GM10847 (cell line): Measurements from ENCODE around the gene RPS5.

ENCODE experiments used
- POLR2A ChIP-seq: IDR thresholded peaks from 2 replicates; pipeline ENCODE4 v1.6.1; 2011; ENCODE audit not compliant: insufficient read length; ENCODE audit errors: extremely low read depth

Gene RPS5

DNA sequence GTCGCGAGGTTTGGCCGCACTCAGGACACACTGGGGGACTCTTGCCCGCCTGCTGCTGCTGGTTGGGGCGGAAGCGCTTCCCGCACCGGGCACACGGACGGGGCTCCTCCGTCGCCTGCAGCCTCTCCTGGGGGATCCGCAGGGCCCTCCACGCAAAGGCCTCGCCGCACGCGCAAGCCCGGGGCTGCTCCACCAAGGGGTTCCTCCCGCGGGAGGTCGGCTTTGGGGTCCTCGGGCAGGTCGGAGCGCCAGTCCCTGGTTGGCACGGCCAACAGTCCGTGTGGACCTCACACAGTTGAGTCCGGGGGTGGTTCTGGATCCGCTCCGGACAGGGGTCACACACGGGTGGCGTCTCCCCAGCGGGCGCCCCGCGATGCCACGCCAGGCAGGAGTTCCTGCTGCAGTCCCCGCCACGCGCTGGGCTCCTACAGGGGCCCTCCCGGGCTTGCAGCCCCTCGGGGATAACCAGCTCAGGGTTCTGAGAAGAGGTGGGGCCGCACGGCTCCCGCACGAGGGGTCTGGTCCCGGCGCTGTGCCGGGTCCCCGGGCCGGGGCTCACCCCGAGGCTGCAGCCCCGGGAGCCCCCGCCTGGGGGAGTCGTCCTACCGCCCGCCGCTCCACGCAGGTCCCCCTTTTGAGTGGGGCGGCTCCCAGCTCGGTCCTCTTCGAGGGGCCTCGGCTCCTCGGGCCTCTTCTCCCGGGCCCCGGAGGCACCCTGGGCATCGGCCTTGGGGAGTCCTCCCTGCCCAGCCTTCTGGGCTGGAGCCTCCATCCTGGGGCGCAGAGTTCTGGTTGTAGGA is 18.3 kb upstream of the RPS5 start:
- TF ChIP-seq POLR2A, result no peak

DNA sequence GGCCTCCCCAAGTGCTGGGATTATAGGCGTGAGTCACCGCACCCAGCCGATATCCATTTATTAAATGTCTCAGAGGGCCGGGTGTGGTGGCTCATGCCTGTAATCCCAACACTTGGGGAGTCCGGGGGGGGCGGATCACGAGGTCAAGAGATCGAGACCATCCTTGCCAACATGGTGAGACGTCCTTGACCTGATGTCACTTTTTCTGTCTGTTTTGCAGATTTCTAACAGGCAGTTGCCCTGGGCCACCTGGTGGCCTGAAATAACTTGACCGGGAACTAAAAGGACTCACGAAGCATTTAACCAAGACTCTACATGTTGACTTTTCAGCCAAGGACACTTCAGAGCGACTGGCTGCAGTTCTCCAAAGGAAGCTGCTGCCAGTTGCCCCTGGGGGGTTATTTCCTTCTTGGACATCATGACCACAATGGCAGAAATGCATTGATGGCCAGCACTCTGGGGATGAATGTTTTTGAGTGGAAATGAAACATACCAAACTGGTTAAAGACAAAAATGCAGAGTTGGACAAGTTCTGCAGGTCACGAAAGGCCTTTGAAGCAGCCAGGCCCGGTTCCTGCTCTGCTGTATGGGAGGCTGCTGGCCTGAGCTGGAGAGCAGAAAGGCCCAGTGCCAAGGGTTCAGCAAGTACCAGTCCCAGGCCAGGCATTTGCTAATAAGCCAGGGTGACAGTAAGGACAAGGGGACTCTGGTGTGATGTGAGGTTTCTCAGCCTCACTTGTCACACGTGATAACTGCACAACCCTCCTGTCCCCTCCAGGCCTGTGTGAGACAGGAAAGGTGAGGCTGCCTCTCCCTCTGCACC is 14.5 kb upstream of the RPS5 start:
- TF ChIP-seq POLR2A, result no peak

DNA sequence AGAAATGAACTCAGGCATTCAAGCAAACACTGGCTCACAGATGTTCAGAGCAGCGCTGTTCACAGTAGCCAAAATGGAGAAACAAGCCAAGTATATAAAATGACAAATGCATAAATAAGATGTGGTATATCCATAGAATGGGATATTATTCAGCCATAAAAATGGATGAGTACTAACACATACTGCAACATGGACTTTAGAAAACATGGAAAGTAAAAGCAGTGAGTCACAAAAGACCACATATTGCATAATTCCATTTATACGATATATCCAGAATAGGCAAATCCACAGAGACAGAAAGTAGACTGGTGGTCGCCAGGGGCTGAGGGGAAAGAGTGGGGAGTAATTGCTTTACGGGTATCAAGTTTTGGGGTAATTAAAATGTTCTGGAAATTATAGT is 12.9 kb upstream of the RPS5 start:
- TF ChIP-seq POLR2A, result no peak

DNA sequence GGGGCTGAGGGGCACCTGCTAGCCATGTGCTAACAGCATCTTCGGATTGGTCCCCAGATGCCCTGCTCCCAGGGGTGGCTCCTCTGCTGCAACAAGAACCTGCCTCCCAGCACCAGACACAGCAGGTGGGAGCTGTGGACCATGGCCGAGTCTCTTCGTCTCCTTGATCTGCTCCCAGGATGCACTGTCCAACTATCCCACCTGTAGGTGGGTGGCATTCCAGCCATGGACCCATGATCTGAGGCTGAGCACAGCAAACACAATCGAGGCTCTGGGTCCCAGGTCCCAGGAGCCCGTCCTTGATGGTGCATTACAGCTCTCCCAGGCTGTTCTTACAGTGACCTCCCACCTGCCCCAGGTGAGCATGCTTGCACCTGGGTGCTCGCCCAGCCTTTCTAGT is 7.8 kb upstream of the RPS5 start:
- TF ChIP-seq POLR2A, result no peak

- TF ChIP-seq POLR2A, result no peak
Measured at GRCh38 chr19:58380037-58380661, 6.9 kb upstream of the RPS5 start.

DNA sequence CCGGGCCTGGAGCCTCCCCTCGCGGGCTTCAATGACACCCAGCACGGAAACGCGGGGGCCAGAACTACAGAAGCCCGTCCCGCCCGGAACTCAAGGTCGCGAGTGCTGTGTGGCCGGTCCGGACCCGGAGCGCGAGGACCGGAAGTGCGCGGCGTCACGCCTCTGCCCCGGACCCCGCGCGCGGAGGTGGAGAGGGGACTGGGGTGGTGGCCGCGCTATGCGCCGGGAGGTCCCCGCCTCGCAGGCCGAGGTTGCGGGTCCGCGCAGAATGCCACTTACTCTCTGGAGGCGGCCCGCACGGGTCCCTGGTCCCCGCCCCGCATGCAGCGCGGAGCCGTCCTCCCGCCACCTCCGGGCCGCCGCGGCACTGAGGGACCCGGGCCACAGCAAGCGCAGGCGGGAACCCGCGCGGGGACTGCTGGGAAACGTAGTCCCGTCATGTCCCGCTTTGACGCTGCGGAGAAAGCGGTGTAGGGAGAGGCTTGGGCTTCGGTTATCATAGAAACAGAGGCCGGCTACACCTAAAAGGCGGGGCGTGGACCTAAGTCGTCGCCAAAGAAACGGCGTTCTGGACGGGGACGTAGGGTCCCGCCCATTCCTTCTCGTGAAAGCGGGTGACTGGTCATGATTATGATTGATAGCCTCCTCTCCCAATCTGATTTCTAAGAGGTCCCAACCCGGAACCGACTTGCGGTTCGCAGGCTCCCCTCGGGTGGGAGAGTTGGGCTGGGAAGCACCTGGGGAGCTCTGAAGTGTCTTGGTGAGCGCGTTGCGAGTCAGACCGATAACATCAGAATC is 6.2 kb upstream of the RPS5 start, which contains the start of gene ZNF837:
Gene ZNF837 (minus strand): TSS at position 369 of the 798 bp plus-strand sequence. CDS start 11,698 bp downstream, outside the sequence.
- peak; percentile 66 for TF ChIP-seq POLR2A

DNA sequence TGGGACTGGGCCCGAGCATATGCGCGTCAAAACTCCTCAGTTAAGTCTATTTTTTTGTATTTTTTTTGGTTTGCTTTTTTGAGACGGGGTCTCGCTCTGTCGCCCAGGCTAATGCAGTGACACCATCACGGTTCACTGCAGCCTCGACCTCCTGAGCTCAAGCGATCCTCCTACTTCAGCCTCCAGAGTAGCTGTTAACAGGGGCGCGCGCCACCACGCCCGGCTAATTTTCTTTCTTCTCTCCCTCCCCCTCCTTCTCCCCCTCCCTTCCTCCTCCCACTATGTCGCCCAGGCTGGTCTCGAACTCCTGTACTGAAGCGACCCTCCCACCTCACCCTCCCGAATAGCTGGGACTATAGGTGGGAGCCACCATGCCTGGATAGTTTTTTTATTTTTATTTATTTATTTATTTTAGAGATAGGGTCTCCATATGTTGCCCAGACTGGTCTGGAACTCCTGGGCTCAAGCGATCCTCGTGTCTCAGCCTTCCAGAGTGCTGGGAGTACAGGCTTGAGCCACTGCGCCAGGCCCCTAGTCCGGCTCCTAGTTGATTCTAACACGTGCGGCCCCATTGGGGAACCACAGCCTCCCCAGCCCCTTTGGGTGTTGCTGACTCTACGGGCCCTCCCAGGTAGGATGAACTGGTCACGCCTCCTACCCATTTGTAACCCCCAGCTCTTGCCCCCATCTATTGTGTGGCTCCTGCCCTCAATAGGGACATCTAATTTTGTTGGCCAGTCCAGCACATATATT is 5.4 kb upstream of the RPS5 start:
- TF ChIP-seq POLR2A, result no peak

DNA sequence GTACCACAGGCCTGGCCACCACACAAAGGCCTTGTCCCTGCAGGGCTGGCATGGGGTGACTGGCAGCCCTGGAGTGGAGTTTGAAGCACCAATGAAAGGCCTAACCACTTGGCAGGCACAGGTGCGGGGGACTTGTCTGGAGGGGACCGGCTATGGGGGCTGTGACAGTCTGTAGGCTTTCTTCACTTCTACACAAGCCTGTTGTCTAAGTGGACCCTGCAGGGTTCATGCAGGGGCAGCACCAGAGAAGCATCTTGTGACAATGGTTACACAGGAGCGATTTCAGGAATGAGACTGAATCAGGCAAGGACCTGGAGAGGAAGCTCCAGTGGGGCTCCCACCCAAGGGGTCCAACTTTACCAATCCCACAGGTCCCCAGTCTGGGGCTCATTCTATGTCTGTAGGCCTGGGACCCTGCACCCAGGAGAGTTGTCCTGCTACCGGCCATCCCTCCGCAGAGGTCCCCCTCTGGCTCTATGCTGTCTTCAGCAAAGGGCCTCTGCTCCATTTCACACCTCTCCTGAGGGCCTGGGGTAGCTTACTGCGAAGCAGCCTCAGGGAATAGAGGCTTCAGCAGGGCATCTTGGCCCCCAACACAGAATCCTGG is 4.0 kb upstream of the RPS5 start:
- TF ChIP-seq POLR2A, result no peak

DNA sequence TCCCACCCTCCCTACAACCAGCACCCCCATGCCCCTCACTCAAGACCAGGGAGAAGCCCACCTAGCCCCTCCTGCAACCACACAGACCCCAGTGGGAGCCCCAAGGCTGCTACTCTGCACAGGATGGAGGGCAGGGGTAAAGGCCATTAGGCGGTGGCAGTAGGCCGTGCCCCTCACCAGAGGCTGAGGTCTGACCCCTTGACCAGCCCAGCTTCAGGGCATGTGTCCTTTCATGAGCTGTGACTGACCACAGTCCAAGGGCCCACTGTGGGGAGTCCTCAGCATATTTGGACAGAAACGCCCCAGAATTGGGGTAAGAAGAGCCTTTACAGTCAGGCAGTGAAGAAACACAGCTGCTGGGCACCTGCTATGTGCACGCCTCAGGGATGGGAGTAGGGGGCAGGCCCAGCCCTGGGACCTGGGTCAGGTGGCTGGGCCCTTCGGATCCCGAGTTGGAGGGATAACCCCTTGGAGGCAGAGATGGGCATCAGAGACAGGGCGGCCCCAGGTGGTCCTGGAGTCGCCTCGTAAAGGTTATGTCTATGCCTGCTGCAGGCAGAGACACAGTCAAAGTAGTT is 1.7 kb upstream of the RPS5 start:
- no peak for TF ChIP-seq POLR2A

GRCh38 chr19:58385891-58386575 is 1.0 kb upstream of the RPS5 start:
- no peak for TF ChIP-seq POLR2A

- no peak for TF ChIP-seq POLR2A
Measured at GRCh38 chr19:58387338-58388174, 487 bp downstream of the RPS5 start.

DNA sequence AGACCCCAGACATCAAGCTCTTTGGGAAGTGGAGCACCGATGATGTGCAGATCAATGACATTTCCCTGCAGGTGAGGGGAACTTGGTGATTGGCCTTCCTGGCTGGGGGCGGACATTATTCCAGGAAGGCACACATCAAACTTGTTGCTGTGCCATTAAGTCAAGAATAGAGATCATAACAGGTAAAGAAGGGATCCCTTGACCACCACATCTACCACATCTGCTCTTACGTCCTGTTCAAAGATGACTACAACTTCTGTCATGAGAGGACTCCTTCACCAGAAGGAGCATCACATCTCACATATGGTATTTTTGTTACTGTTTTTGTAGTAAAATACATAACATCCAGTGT is 1.1 kb downstream of the RPS5 start:
- TF ChIP-seq POLR2A, result no peak
